HepG2 (cell line): Measurements from ENCODE around the gene PPRC1. TPM values are rescaled to one million over a fixed set of nuclear protein-coding genes. Genes with fewer than 3 reads are reported as not detected.
"Not testable (repeated sequence)": the region's sequence is repeated elsewhere in the genome, so short reads cannot be mapped to it uniquely, and the experiment has no call there.

Experiments used
- ATAC-seq: fragments of 200-7000 bp; cut with Tn5 transposase; 3 replicates; pipeline ENCODE4 v1.9.1; 2020; ENCODE audit warnings: mild to moderate bottlenecking, moderate library complexity
- BruUV-seq: library from RNA; stranded (reverse); fragments of 400-500 nt; replicated peaks from 2 replicates; lab custom pipeline; 2021; lab: Mats Ljungman, UMichigan
- CTCF ChIA-PET: fragments of 300-600 bp; formaldehyde crosslinking; extraction: SDS; loops from one replicate; lab custom pipeline; 2021; ENCODE audit warnings: low total read pairs, inconsistent platforms, low intra/inter-chr PET ratio; lab: Yijun Ruan, JAX
- POLR2A ChIA-PET: fragments of 350-600 bp; sonication (Branson Sonifier 250); formaldehyde crosslinking; loops from one replicate; lab custom pipeline; 2020; ENCODE audit warnings: antibody characterized with exemption, inconsistent platforms; lab: Yijun Ruan, JAX
- DNase-seq: peaks from one replicate; pipeline ENCODE4 v3.0.0-alpha.2; 2015; ENCODE audit warnings: low spot score
- FAIRE-seq: peaks from 3 replicates; lab custom pipeline; 2011; peaks lifted over from hg19 to GRCh38; lab: Jason Lieb, UNC
- H2AFZ ChIP-seq: one replicate; pipeline ENCODE4 v1.6.1; 2011; ENCODE audit warnings: low read length, inconsistent platforms
- H3K27ac ChIP-seq: fragments of 300-600 bp; 3 replicates; pipeline ENCODE4 v1.8.0; 2011; ENCODE audit warnings: mixed run types, mild to moderate bottlenecking, mixed read lengths, low read length, inconsistent platforms; ENCODE audit not compliant: insufficient read depth; ENCODE audit errors: extremely low read length
- H3K27me3 ChIP-seq, 2 experiments: fragments of 200-600 bp in 1 of 2; 2 replicates in 1 of 2; 3 replicates in 1 of 2; pipeline versions ENCODE4 v1.6.0 to v1.8.0; 2011; ENCODE audit warnings: low read length in 2 of 2, mild to moderate bottlenecking in 2 of 2, moderate library complexity in 2 of 2, inconsistent platforms in 1 of 2; ENCODE audit not compliant: insufficient read depth in 2 of 2, control insufficient read depth in 1 of 2
- H3K36me3 ChIP-seq, 2 experiments: fragments of 200-600 bp in 1 of 2; replicated peaks in 1 of 2; 2 replicates in 1 of 2; 3 replicates in 1 of 2; pipeline versions ENCODE4 v1.5.1 to v1.8.0; 2011; ENCODE audit warnings: low read length in 2 of 2, inconsistent platforms in 1 of 2; ENCODE audit not compliant: insufficient read depth in 2 of 2, control insufficient read depth in 1 of 2
- H3K4me1 ChIP-seq: 2 replicates; pipeline ENCODE4 v1.5.1; 2012; ENCODE audit warnings: low read length, inconsistent platforms; ENCODE audit not compliant: insufficient read depth
- H3K4me2 ChIP-seq: 2 replicates; pipeline ENCODE4 v1.6.0; 2011; ENCODE audit warnings: low read depth, low read length, inconsistent platforms
- H3K4me3 ChIP-seq, 3 experiments: fragments of 200-600 bp in 1 of 3; sonication (generic), shearing (Covaris generic) in 1 of 3; replicated peaks in 1 of 3; 2 replicates each; pipeline ENCODE4 v1.5.1; 2011 to 2016; ENCODE audit warnings: low read length in 3 of 3, inconsistent platforms in 2 of 3, low read depth in 2 of 3, mild to moderate bottlenecking in 2 of 3, control low read depth in 1 of 3, mixed read lengths in 1 of 3; ENCODE audit not compliant: insufficient read depth in 1 of 3
- H3K79me2 ChIP-seq: one replicate; pipeline ENCODE4 v1.6.1; 2011; ENCODE audit warnings: low read length, inconsistent platforms; ENCODE audit not compliant: insufficient read depth
- H3K9ac ChIP-seq: 2 replicates; pipeline ENCODE4 v1.6.0; 2011; ENCODE audit warnings: mild to moderate bottlenecking, low read depth, low read length, inconsistent platforms; ENCODE audit not compliant: insufficient read depth
- H3K9me3 ChIP-seq: 2 replicates; pipeline ENCODE4 v1.5.1; 2012; ENCODE audit warnings: mild to moderate bottlenecking, low read length
- H4K20me1 ChIP-seq: 2 replicates; pipeline ENCODE4 v1.6.0; 2011; ENCODE audit warnings: inconsistent platforms, mild to moderate bottlenecking, low read length, moderate library complexity; ENCODE audit not compliant: insufficient read depth
- HNF4A ChIP-seq: sonication (generic); formaldehyde crosslinking; IDR thresholded peaks from 2 replicates; pipeline ENCODE4 v1.4.0; 2020; ENCODE audit warnings: missing genetic modification reagents
- KDM2A ChIP-seq: sonication (generic); formaldehyde crosslinking; IDR thresholded peaks from 2 replicates; pipeline ENCODE4 v1.4.0; 2020; ENCODE audit warnings: low read depth, missing genetic modification reagents, borderline replicate concordance
- MED13 ChIP-seq: sonication (generic); formaldehyde crosslinking; IDR thresholded peaks from 2 replicates; pipeline ENCODE4 v1.5.0; 2020; ENCODE audit warnings: missing genetic modification reagents
- MTF1 ChIP-seq: sonication (generic); formaldehyde crosslinking; IDR thresholded peaks from 2 replicates; pipeline ENCODE4 v1.5.0; 2020; ENCODE audit warnings: missing genetic modification reagents
- PHF20 ChIP-seq: sonication (generic); formaldehyde crosslinking; IDR thresholded peaks from 2 replicates; pipeline ENCODE4 v1.5.0; 2020; ENCODE audit warnings: mild to moderate bottlenecking, missing genetic modification reagents
- POLR2A ChIP-seq, 2 experiments: IDR thresholded peaks; 2 replicates each; pipeline ENCODE4 v1.6.1; 2011; ENCODE audit warnings: low read depth in 2 of 2, low read length in 2 of 2, mild to moderate bottlenecking in 1 of 2, moderate library complexity in 1 of 2; ENCODE audit not compliant: insufficient read depth in 1 of 2
- ZBTB33 ChIP-seq: sonication (generic); formaldehyde crosslinking; IDR thresholded peaks from 2 replicates; pipeline ENCODE4 v1.4.0; 2020; ENCODE audit warnings: missing genetic modification reagents
- ZKSCAN1 ChIP-seq: fragments of 150-350 bp; IDR thresholded peaks from 2 replicates; pipeline ENCODE4 v1.6.1; 2014; ENCODE audit warnings: low read length
- ZNF282 ChIP-seq: fragments of 450-650 bp; IDR thresholded peaks from 2 replicates; pipeline ENCODE4 v1.6.1; 2018; ENCODE audit not compliant: partially characterized antibody
- ZNF292 ChIP-seq: sonication (generic); formaldehyde crosslinking; IDR thresholded peaks from 2 replicates; pipeline ENCODE4 v1.8.1; 2022; ENCODE audit warnings: mild to moderate bottlenecking, low read depth, missing genetic modification reagents, borderline replicate concordance
- ZNF607 ChIP-seq: sonication (generic); formaldehyde crosslinking; IDR thresholded peaks from 2 replicates; pipeline ENCODE4 v1.5.1; 2020; ENCODE audit warnings: missing genetic modification reagents, mild to moderate bottlenecking, borderline replicate concordance
- ZNF672 ChIP-seq: sonication (generic); formaldehyde crosslinking; IDR thresholded peaks from 2 replicates; pipeline ENCODE4 v1.8.1; 2022; ENCODE audit warnings: missing genetic modification reagents
- ZNF83 ChIP-seq: sonication (generic); formaldehyde crosslinking; IDR thresholded peaks from 2 replicates; pipeline ENCODE4 v1.4.0; 2020; ENCODE audit warnings: missing genetic modification reagents, mild to moderate bottlenecking, borderline replicate concordance
- ZSCAN31 ChIP-seq: sonication (generic); formaldehyde crosslinking; IDR thresholded peaks from 2 replicates; pipeline ENCODE4 v1.5.0; 2020; ENCODE audit warnings: low read depth, mild to moderate bottlenecking, missing genetic modification reagents
- WGBS: methylation state at CpG from one replicate; pipeline ENCODE4 v1.1.6; 2017; ENCODE audit warnings: low lambda C conversion rate; 5-methylcytosine and 5-hydroxymethylcytosine counted together
- in situ Hi-C: cut with HindIII; loops from 2 replicates; pipeline ENCODE4 v1.10.0; 2017; ENCODE audit warnings: low pct_unique_long_range_greater_than_20kb; ENCODE audit not compliant: extremely low pct_ligation_motif_present
- intact Hi-C: fragments of 100-400 bp; cut with micrococcal nuclease; formaldehyde crosslinking; loops from one replicate; pipeline ENCODE4 v1.10.0; 2022; ENCODE audit not compliant: unreplicated experiment
- polyA plus RNA-seq, 8 experiments: library from polyadenylated mRNA; depleted of rRNA in 3 of 8; stranded (reverse) in 7 of 8; unstranded in 1 of 8; fragments of >200 nt; fragmentation: Illumina TruSeq in 4 of 8; extraction: Trizol in 4 of 8; gene quantifications; 2 replicates each; pipeline versions ENCODE4 v1.2.1 to v1.2.3, GENCODE V29; 2011 to 2016; ENCODE audit warnings: low read depth in 4 of 8, missing spikeins in 1 of 8, mixed read lengths in 1 of 8; ENCODE audit not compliant: insufficient read depth in 1 of 8
- total RNA-seq, 5 experiments: library from RNA; depleted of rRNA; stranded (reverse); fragments of >200 nt; fragmentation: Illumina TruSeq; extraction: Trizol; gene quantifications; 2 replicates each; pipeline ENCODE4 v1.2.3, GENCODE V29; 2016; ENCODE audit warnings: low read depth in 1 of 5
- TF ChIP-seq, protein P1 (sequence below): sonication (generic); formaldehyde crosslinking; IDR thresholded peaks from 2 replicates; pipeline ENCODE4 v1.5.1; 2020; ENCODE audit warnings: mild to moderate bottlenecking, missing genetic modification reagents, moderate library complexity
- TF ChIP-seq, protein P2 (sequence below): sonication (generic); formaldehyde crosslinking; conservative IDR thresholded peaks from 2 replicates; pipeline ENCODE4 v1.4.0; 2020; ENCODE audit warnings: missing genetic modification reagents
- TF ChIP-seq, protein P3 (sequence below): sonication (generic); formaldehyde crosslinking; IDR thresholded peaks from 2 replicates; pipeline ENCODE4 v1.4.0; 2020; ENCODE audit warnings: missing genetic modification reagents; ENCODE audit errors: not compliant biosample characterization

PPRC1 gene
- total and polyA plus RNA-seq, 2 of the 13 experiments (the other 11 are each of a cell fraction or from before 2014, with no cell fraction given), result 18.7 to 24.2 TPM

GRCh38 chr10:102188298-102188940 is 55.6 kb downstream of the PPRC1 start (continued):
- TF ChIP-seq ZBTB33 (CRISPR knock-in tag) (no peak), ZNF83 (no peak), ZNF607 (CRISPR knock-in tag) (no peak), PHF20 (no peak), HNF4A (CRISPR knock-in tag) (peak; percentile 72), MTF1 (CRISPR knock-in tag) (no peak), POLR2A (IDR thresholded peaks at IDR 0.05; ENCODE audit: insufficient read depth in 1 of 2, low read depth in 2 of 2, low read length in 2 of 2) (no peak), MED13 (CRISPR knock-in tag) (no peak), ZNF672 (CRISPR knock-in tag) (no peak), KDM2A (no peak), ZNF282 (no peak), ZNF292 (CRISPR knock-in tag) (peak; percentile 33; the same call in 1 of the 2 replicates), ZSCAN31 (CRISPR knock-in tag) (no peak), ZKSCAN1 (no peak)
- TF ChIP-seq, protein P1, sequence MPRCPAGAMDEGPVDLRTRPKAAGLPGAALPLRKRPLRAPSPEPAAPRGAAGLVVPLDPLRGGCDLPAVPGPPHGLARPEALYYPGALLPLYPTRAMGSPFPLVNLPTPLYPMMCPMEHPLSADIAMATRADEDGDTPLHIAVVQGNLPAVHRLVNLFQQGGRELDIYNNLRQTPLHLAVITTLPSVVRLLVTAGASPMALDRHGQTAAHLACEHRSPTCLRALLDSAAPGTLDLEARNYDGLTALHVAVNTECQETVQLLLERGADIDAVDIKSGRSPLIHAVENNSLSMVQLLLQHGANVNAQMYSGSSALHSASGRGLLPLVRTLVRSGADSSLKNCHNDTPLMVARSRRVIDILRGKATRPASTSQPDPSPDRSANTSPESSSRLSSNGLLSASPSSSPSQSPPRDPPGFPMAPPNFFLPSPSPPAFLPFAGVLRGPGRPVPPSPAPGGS (CRISPR knock-in tag), result no peak
- TF ChIP-seq, protein P2, sequence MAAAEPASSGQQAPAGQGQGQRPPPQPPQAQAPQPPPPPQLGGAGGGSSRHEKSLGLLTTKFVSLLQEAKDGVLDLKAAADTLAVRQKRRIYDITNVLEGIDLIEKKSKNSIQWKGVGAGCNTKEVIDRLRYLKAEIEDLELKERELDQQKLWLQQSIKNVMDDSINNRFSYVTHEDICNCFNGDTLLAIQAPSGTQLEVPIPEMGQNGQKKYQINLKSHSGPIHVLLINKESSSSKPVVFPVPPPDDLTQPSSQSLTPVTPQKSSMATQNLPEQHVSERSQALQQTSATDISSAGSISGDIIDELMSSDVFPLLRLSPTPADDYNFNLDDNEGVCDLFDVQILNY (CRISPR knock-in tag), result no peak
- TF ChIP-seq, protein P3, sequence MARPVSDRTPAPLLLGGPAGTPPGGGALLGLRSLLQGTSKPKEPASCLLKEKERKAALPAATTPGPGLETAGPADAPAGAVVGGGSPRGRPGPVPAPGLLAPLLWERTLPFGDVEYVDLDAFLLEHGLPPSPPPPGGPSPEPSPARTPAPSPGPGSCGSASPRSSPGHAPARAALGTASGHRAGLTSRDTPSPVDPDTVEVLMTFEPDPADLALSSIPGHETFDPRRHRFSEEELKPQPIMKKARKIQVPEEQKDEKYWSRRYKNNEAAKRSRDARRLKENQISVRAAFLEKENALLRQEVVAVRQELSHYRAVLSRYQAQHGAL (CRISPR knock-in tag), result no peak

- peak; percentile 58 for ATAC-seq
- H3K9ac ChIP-seq, H2AFZ ChIP-seq, DNase-seq, intact Hi-C loops, FAIRE-seq, H3K79me2 ChIP-seq, in situ Hi-C loops, BruUV-seq, H3K36me3 ChIP-seq, H4K20me1 ChIP-seq, H3K27ac ChIP-seq, CTCF ChIA-PET, H3K27me3 ChIP-seq: not testable (repeated sequence)
- Histone ChIP-seq H3K4me2 (peak overlapping the region; percentile 9), H3K4me3 (peak overlapping the region in 1 of 3 experiments; percentile 23; a peak in 1 of 6 replicates), H3K9me3 (peaks cover 34% of the 10 kb centered on the region), H3K4me1 (peaks cover 11% of the 10 kb centered on the region)
- POLR2A ChIA-PET, result interaction anchor here (1.1 to 1.4 kb wide), 2 partner anchors 11 to 56 kb away, joined by 3 read pairs; partner anchors contain the start of gene GBF1
- 24% methylated on average over 5 of the region's 7 CpGs for WGBS
Measured at GRCh38 chr10:102188941-102189898, 56.4 kb downstream of the PPRC1 start.
